ENCODE measurements around the gene WT1.

The WT1 gene

DNA sequence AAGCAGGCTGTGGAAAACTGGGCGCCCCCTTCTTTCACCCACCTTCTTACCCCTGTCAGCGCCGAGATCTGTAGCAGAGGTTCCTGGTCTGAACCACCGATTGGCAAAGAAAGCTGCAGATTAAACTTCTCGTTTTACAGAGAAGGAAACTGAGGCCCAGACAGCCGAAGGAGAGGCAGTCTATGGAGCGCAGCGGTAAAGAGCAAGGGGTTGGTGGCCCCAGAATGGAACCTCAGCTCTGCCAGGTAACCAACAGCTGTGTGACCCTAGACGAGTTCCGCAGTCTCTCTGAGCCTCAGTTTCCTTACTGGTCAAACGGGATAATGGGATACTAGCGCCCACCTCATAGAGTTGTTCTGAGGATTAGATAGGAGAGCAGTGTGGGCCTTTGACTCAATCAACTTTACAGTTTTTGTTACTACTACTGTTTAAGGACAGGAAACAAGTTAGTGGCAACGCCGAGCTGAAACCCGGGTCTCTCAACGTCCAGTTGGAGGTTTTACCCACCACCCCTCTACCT is 3.1 kb upstream of the WT1 start:
- no peak for DNase-seq (ENCODE audit: low read depth)

GRCh38 chr11:32437495-32438345 is 2.4 kb upstream of the WT1 start:
- no peak for DNase-seq (ENCODE audit: low read depth)

GRCh38 chr11:32436751-32437494 is 1.6 kb upstream of the WT1 start:
- DNase-seq (ENCODE audit: low read depth): no peak

- DNase-seq (ENCODE audit: low read depth): peak; percentile 39
Observed at GRCh38 chr11:32435942-32436750, 807 bp upstream of the WT1 start.

- DNase-seq (ENCODE audit: low read depth): no peak
Observed at GRCh38 chr11:32435152-32435480, 223 bp downstream of the WT1 start.

DNA sequence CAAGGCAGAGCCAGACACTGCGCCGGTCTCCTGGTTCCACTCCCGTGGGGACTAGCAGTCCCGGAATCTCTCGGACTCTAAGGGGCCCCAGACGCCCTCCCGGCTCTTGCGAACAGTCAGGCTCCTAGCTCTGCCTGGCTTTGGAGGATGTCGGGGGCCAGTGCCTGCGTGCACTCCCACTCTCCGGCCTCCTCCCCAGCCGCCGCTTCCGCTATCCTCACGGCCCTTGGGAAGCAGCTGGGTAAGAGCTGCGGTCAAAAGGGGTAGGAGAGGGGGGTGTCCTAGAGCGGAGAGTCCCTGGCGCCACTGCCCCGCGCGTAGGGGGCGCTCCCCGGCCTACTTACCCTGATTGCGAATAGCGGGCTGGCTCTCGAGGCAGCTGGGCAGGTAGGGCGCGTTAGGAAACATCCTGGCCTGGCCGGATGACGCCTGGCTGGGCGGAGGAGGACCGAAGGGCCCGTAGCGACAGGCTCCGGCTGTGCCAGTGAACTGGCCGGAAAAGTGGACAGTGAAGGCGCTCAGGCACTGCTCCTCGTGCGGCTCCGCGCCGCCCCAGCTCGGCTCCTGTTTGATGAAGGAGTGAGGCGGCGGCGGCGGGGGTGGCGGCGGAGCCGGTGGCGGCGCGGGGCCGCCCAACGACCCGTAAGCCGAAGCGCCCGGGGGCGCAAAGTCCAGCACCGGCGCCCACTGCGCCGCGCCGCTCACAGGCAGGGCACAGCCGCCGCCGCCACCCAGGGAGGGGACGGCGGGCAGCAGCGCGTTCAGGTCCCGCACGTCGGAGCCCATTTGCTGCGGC is 785 bp downstream of the WT1 start:
- DNase-seq (ENCODE audit: low read depth): peak; percentile 70

GRCh38 chr11:32433914-32434355 is 1.4 kb downstream of the WT1 start:
- no peak for DNase-seq (ENCODE audit: low read depth)

DNA sequence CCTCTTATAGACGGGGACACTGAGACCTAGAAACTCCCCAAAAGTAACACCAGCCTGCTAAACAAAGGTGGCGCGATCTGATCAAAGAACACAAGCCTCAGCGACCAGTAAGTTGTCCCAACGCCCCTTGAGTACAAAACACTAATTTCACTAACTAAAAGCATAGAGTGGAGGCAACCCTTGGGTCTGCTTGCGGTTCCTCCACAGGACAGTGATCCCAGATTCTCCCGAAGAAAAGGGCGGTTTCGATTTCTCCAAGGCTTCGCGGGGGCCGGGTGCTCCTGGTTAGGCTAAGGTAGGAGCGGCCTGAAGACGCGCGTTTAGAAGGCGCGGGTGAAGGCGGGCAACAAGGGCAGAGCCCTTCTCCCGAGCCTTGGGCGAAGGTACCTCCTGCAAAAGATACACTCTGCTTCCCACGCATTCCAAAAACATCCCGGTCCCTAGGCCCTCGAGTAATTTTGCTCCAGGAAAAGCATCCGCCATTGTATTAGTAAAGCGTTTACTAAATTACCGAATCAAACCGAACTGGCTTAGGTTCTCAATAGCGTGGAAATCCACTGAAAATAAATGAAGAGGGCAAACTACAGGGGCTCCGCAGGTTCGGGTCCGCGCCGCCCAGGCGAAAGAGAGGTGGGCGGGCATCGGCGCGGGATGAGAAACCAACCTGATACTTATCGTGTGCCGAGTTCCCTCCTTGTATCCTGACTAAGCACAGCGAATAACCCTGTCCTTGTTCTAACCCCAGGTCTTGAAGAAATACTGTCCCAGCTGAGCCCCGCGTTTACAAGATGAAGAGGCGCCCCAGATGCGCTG is 2.0 kb downstream of the WT1 start:
- DNase-seq (ENCODE audit: low read depth): no peak

GRCh38 chr11:32432565-32432964 is 2.8 kb downstream of the WT1 start:
- no peak for DNase-seq (ENCODE audit: low read depth)

DNA sequence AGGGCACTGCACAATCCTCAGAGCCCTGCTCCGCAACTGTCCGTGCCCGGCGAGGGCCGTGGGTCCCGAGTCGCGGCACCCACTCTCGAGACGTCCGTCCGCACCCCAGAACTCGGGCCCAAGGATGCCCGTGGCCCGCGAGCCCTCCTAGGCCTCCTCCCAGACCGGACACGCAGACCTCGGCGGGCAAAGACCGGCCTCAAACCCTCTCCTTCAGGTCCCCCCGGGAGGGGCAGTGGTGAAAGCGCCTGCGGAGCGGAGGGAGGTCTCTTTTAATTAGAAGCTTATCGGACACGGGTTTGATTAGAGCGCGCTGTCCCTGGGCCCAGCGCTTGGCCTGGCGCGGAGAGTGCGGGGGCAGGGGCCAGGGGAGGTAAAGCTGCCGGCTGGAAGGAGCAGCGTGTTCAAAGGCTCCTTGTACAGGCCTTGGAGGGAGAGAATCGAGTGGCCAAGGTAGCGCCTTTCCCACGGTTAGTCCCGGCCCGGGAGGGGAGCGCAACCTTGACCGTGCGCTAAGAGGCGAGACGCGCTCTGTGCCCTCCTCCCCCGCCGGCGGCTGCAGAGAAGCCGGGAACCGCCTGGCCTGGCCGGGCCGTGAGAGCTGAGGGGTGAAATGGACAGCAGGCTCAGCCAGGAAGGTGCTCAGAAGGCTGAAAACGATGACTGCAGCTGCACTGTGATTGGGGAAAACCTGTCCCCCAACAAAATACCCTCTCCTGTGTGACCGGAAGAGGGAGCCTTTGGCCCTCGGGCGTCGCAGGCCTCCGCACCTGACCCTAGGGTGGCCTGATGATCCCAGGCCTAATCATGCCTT is 4.6 kb downstream of the WT1 start:
- peak; percentile 38 for DNase-seq (ENCODE audit: low read depth)

DNA sequence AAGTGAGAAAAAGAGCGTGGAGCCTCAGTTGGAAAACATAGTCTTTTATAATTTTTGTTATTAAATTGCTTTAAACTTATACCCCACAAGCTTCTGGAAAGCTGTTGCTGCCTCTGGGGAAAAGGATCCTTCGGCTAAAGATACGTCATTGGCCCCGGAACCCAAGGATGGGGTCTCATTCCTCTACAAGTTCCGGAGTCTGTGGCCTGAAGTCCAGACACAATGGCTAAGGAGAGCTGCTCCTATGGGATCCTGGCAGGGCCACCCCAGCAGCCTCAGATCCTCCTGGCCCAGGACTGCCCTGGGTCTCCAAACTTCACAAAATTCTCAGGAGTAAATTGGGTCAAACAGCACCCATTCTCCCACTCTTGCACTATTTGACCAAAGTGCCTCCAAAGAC is 5.9 kb downstream of the WT1 start:
- DNase-seq (ENCODE audit: low read depth): no peak

GRCh38 chr11:32428665-32429303 is 6.6 kb downstream of the WT1 start:
- DNase-seq (ENCODE audit: low read depth): no peak

- no peak for DNase-seq (ENCODE audit: low read depth)
Observed at GRCh38 chr11:32427935-32428664, 7.2 kb downstream of the WT1 start.

GRCh38 chr11:32427616-32427934 is 7.8 kb downstream of the WT1 start:
- DNase-seq (ENCODE audit: low read depth): no peak

DNA sequence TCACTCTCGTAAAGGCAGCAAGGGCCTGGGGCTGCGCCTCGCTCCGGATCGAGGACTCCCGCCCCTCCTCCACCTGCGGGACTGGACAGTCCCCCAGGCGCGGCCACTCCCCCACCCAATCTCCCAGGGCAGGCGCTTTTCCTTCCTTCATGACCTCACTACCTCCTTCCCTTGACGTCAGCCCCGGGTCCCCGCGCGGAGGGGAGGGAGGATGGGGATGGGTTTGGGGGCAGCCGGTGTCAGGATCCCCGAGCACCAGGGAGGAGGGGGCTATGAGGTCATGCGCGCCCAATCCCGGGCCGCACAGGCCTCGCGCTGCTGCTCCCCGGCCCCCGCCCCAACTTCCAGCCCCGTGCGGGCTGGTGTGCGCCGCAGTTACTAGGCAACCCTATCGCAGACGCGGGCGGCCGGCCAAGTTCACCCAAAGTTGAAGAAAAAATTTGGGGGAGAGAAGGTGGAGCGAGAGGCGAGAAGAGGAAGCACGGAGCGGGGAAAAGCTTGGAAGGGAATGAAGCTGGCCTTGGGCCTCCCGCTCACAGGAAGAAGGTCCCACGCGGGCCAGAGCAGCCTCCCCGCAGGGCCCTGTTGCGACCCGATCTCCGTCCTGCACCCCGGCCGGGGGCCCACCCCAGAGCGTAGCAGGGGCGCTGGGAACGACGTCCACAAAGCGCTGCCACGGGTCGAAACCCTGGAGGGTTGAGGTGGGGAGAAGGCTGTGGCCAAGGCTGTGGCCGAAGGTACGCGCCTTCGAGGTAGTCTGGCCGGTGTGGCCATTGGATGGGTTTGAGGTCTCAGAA is 8.3 kb downstream of the WT1 start:
- peak; percentile 82 for DNase-seq (ENCODE audit: low read depth)

GRCh38 chr11:32426192-32426591 is 9.1 kb downstream of the WT1 start:
- no peak for DNase-seq (ENCODE audit: low read depth)

DNA sequence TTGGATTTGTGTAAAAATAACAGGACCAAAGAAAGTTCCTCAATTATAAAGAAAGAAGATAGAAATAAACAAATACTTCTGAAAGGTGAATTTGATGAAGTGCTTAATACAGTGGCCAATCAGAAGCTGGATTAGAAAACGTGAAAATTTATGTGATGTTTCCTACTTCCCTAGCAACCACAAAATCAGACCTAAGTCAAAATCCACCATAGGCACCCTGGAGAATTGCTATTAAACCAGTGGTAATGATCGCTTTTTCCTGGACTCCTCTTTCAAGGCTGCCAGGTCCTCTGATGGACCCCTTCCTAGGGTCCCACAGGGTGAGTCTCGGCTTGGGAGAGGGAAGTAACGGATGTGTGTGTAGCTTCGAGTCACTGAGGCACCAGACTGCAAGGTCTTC is 9.6 kb downstream of the WT1 start:
- DNase-seq (ENCODE audit: low read depth): no peak

DNA sequence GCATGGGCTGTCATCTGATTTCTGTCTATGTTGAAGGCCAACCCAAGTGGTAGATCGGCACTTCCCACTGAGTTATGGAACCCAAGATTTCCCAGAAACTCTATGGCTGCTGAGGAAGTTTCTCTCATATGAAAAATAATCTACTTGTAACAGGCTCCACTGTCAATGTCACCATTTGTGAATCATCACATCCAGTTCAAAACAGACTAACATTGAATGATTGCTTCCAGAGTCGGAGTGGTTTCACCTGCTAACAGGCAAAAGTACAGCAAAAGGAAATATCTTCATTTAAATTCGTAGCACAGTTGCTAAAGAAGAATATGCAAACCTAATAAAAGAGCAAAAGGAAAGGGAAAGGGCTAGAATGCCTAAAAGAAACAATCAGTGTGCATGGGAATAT is 12.8 kb downstream of the WT1 start:
- DNase-seq (ENCODE audit: low read depth): no peak
